ENCODE results near the gene RALGDS.
"Not testable (repeated sequence)": the region's sequence is repeated elsewhere in the genome, so short reads cannot be mapped to it uniquely, and the experiment has no call there.

- not testable (repeated sequence) for TF ChIP-seq CTCF (conservative IDR thresholded peaks at IDR 0.05; ENCODE audit: low read length); EZH2phosphoT487 (IDR thresholded peaks at IDR 0.05; ENCODE audit: borderline replicate concordance, low read depth, low read length)
Observed at GRCh38 chr9:133081957-133082644, 38.9 kb downstream of the RALGDS start.

Data from OCI-LY7 (cell line).